Osteocyte (in vitro differentiated cells): ENCODE results near the gene METTL5. TPM values are rescaled to one million over a fixed set of nuclear protein-coding genes. Genes with fewer than 3 reads are reported as not detected.

Experiments used
- DNase-seq: peaks from one replicate; pipeline ENCODE4 v3.0.0; 2021; ENCODE audit warnings: mixed read lengths; ENCODE audit not compliant: unreplicated experiment; ENCODE audit errors: extremely low spot score
- H3K27ac Mint-ChIP-seq: one replicate; pipeline ENCODE4 v1.8.0; 2021; ENCODE audit warnings: mild to moderate bottlenecking, mixed read lengths; ENCODE audit not compliant: unreplicated experiment
- H3K27me3 Mint-ChIP-seq: one replicate; pipeline ENCODE4 v1.8.0; 2021; ENCODE audit warnings: mixed read lengths; ENCODE audit not compliant: unreplicated experiment
- H3K36me3 Mint-ChIP-seq: one replicate; pipeline ENCODE4 v1.8.0; 2021; ENCODE audit warnings: mixed read lengths; ENCODE audit not compliant: unreplicated experiment
- H3K4me1 Mint-ChIP-seq: one replicate; pipeline ENCODE4 v1.8.0; 2021; ENCODE audit warnings: mixed read lengths; ENCODE audit not compliant: unreplicated experiment
- H3K4me3 Mint-ChIP-seq: one replicate; pipeline ENCODE4 v1.8.0; 2021; ENCODE audit warnings: mild to moderate bottlenecking, moderate library complexity, mixed read lengths; ENCODE audit not compliant: unreplicated experiment
- H3K9me3 Mint-ChIP-seq: one replicate; pipeline ENCODE4 v1.8.0; 2021; ENCODE audit warnings: mixed read lengths; ENCODE audit not compliant: unreplicated experiment
- CTCF ChIP-seq: fragments of 200-600 bp; sonication (generic); IDR thresholded peaks from 2 replicates; pipeline ENCODE4 v1.5.0; 2021; ENCODE audit warnings: antibody characterized with exemption, mild to moderate bottlenecking, moderate library complexity
- total RNA-seq: library from RNA; stranded (reverse); gene quantifications from 2 replicates; pipeline ENCODE4 v1.2.1, GENCODE V29; 2021

METTL5 gene
- total RNA-seq, 1 donor from 2014 or later: 37.6 TPM

DNA sequence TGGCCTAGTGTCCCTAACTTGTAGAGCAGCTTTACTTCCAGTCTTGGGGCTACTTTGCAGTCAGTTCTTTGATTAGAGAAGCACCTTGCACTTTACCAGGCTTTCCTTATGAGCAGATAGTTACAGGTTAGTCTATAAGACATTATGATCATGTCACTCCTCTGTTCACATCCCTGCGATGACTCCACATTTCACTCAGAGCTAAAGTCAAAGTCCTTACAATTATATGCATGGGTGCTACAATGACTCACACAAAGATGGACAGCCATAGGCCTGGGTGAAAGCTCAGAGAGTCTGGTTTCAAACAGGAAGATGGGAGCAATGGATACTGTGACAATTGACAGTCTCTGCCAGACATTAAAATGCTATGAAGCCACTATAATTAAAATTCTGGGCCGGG, 53.1 kb downstream of the METTL5 start:
- no peak for TF ChIP-seq CTCF
- H3K36me3 Mint-ChIP-seq: no peaks in the 10 kb centered on the region
- H3K4me3 Mint-ChIP-seq: no peak overlapping the region
- no peaks in the 10 kb centered on the region for H3K9me3 Mint-ChIP-seq
- no peak for DNase-seq
- H3K27ac Mint-ChIP-seq: no peak overlapping the region
- H3K4me1 Mint-ChIP-seq: peaks cover 15% of the 10 kb centered on the region
- no peaks in the 10 kb centered on the region for H3K27me3 Mint-ChIP-seq

GRCh38 chr2:169771021-169771420, 53.7 kb downstream of the METTL5 start:
- Mint-ChIP-seq H3K4me1 (peaks cover 9% of the 10 kb centered on the region), H3K27ac (no peak overlapping the region), H3K36me3 (no peaks in the 10 kb centered on the region), H3K9me3 (no peaks in the 10 kb centered on the region), H3K4me3 (no peak overlapping the region), H3K27me3 (no peaks in the 10 kb centered on the region)
- no peak for DNase-seq
- no peak for TF ChIP-seq CTCF

- TF ChIP-seq CTCF: no peak
- no peaks in the 10 kb centered on the region for H3K27me3 Mint-ChIP-seq
- no peak overlapping the region for H3K4me3 Mint-ChIP-seq
- no peak for DNase-seq
- peaks cover 8% of the 10 kb centered on the region for H3K4me1 Mint-ChIP-seq
- no peaks in the 10 kb centered on the region for H3K9me3 Mint-ChIP-seq
- no peaks in the 10 kb centered on the region for H3K36me3 Mint-ChIP-seq
- H3K27ac Mint-ChIP-seq: no peak overlapping the region
Measured at GRCh38 chr2:169768262-169768995, 56.3 kb downstream of the METTL5 start.

- no peak overlapping the region for H3K27ac Mint-ChIP-seq
- peaks cover 8% of the 10 kb centered on the region for H3K4me1 Mint-ChIP-seq
- DNase-seq: no peak
- H3K36me3 Mint-ChIP-seq: no peaks in the 10 kb centered on the region
- TF ChIP-seq CTCF: peak; percentile 81
- no peaks in the 10 kb centered on the region for H3K9me3 Mint-ChIP-seq
- H3K27me3 Mint-ChIP-seq: no peaks in the 10 kb centered on the region
- no peak overlapping the region for H3K4me3 Mint-ChIP-seq
Measured at GRCh38 chr2:169767243-169767888, 57.3 kb downstream of the METTL5 start.

DNA sequence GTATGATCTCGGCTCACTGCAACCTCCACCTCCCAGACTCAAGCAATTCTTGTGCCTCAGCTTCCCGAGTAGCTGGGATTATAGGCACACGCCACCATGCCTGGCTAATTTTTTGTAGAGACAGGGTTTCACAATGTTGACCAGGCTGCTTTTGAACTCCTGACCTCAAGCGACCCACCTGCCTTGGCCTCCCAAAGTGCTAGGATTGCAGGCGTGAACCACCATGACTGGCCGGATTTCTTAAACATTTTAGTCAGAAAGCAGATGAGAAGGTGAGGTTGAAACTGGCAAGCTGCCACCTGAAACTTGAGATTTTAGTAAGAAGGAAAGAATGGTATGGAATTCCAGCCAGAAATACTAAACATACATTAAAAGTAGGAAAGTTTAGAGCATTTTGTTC, 59.2 kb downstream of the METTL5 start:
- no peak for DNase-seq
- H3K27me3 Mint-ChIP-seq: no peaks in the 10 kb centered on the region
- H3K9me3 Mint-ChIP-seq: no peaks in the 10 kb centered on the region
- peaks cover 8% of the 10 kb centered on the region for H3K4me1 Mint-ChIP-seq
- TF ChIP-seq CTCF: no peak
- no peak overlapping the region for H3K4me3 Mint-ChIP-seq
- peak overlapping the region; percentile 50 for H3K27ac Mint-ChIP-seq
- H3K36me3 Mint-ChIP-seq: no peaks in the 10 kb centered on the region
